ENCODE measurements around the gene CSNK1A1L.

GRCh38 chr13:37087486-37087885, 18.0 kb downstream of the CSNK1A1L start:
- TF ChIP-seq CTCF (IDR thresholded peaks at IDR 0.05 in 8 of 11, conservative IDR thresholded peaks at IDR 0.05 in 3 of 11) = no peak
- no peak for TF ChIP-seq POLR2AphosphoS5 (IDR thresholded peaks at IDR 0.05)
- no peak for TF ChIP-seq POLR2A (IDR thresholded peaks at IDR 0.05)

Measured in spleen (tissue), 7 donors.